GM23248 (cell line): ENCODE measurements around the gene STK38. TPM values are rescaled to one million over a fixed set of nuclear protein-coding genes. Genes with fewer than 3 reads are reported as not detected.

Experiments
- DNase-seq: peaks from one replicate; pipeline ENCODE4 v3.0.0-alpha.2; 2015
- H2AFZ ChIP-seq: fragments of 200-600 bp; sonication (generic); 2 replicates; pipeline ENCODE4 v1.6.1; 2016; ENCODE audit warnings: antibody characterized with exemption
- H3F3A ChIP-seq: fragments of 200-600 bp; sonication (generic); 2 replicates; pipeline ENCODE4 v1.6.1; 2016; ENCODE audit warnings: mild to moderate bottlenecking, antibody characterized with exemption, mixed run types; ENCODE audit not compliant: insufficient read depth
- H3K27ac ChIP-seq: fragments of 200-600 bp; sonication (generic); 2 replicates; pipeline ENCODE4 v1.5.1; 2016; ENCODE audit warnings: mild to moderate bottlenecking
- H3K27me3 ChIP-seq: fragments of 200-600 bp; sonication (generic); replicated peaks from 2 replicates; pipeline ENCODE4 v1.6.1; 2016; ENCODE audit warnings: mild to moderate bottlenecking; ENCODE audit not compliant: insufficient read depth
- H3K36me3 ChIP-seq: fragments of 200-600 bp; sonication (generic); 2 replicates; pipeline ENCODE4 v1.6.1; 2016; ENCODE audit warnings: low read depth, mild to moderate bottlenecking
- H3K4me1 ChIP-seq: fragments of 200-600 bp; sonication (generic); 2 replicates; pipeline ENCODE4 v1.6.1; 2016; ENCODE audit warnings: mild to moderate bottlenecking; ENCODE audit not compliant: insufficient read depth
- H3K4me2 ChIP-seq: fragments of 200-600 bp; sonication (generic); one replicate; pipeline ENCODE4 v1.6.1; 2016; ENCODE audit warnings: mild to moderate bottlenecking; ENCODE audit not compliant: unreplicated experiment
- H3K4me3 ChIP-seq: fragments of 200-600 bp; sonication (generic); 2 replicates; pipeline ENCODE4 v1.5.1; 2016; ENCODE audit warnings: mild to moderate bottlenecking
- H3K79me2 ChIP-seq: fragments of 200-600 bp; sonication (generic); 2 replicates; pipeline ENCODE4 v1.6.1; 2016; ENCODE audit warnings: mild to moderate bottlenecking; ENCODE audit not compliant: insufficient read depth
- H3K9ac ChIP-seq: fragments of 200-600 bp; sonication (generic); 2 replicates; pipeline ENCODE4 v1.6.1; 2016; ENCODE audit warnings: mild to moderate bottlenecking
- H3K9me2 ChIP-seq: fragments of 200-600 bp; sonication (generic); 2 replicates; pipeline ENCODE4 v1.6.1; 2016; ENCODE audit warnings: mixed run types, mild to moderate bottlenecking, moderate library complexity; ENCODE audit not compliant: insufficient read depth
- H3K9me3 ChIP-seq: fragments of 200-600 bp; sonication (generic); one replicate; pipeline ENCODE4 v1.6.1; 2017; ENCODE audit warnings: low read depth
- H4K20me1 ChIP-seq: fragments of 200-600 bp; sonication (generic); 2 replicates; pipeline ENCODE4 v1.6.0; 2016; ENCODE audit not compliant: insufficient read depth
- EZH2 ChIP-seq: fragments of 200-600 bp; sonication (generic); IDR thresholded peaks from 2 replicates; pipeline ENCODE4 v1.6.1; 2018; ENCODE audit warnings: antibody characterized with exemption, mild to moderate bottlenecking; ENCODE audit not compliant: insufficient read depth, poor library complexity, severe bottlenecking
- EZH2phosphoT487 ChIP-seq: fragments of 200-600 bp; sonication (generic); IDR thresholded peaks from 2 replicates; pipeline ENCODE4 v1.6.1; 2018; ENCODE audit warnings: antibody characterized with exemption, moderate library complexity, mild to moderate bottlenecking, low read depth; ENCODE audit not compliant: insufficient read depth
- WGBS, 2 experiments: methylation state at CpG; one replicate each; pipeline ENCODE4 v1.1.6; 2015 to 2017; ENCODE audit warnings: low lambda C conversion rate in 2 of 2, low coverage in 1 of 2; ENCODE audit errors: missing lambda C conversion rate in 2 of 2; 5-methylcytosine and 5-hydroxymethylcytosine counted together
- in situ Hi-C: fragments of 300-500 bp; cut with MboI; formaldehyde crosslinking; loops from 2 replicates; pipeline ENCODE4 v1.15.0; 2020
- polyA plus RNA-seq: library from polyadenylated mRNA; unstranded; fragments of >200 nt; fragmentation: Nextera tagmentation; extraction: Ambion mirVana; gene quantifications from 2 replicates; pipeline ENCODE4 v1.2.1, GENCODE V29; 2016
- total RNA-seq: library from RNA; depleted of rRNA; stranded (reverse); fragments of >200 nt; shearing (Covaris generic); gene quantifications from 2 replicates; pipeline ENCODE4 v1.2.3, GENCODE V29; 2014

Gene STK38
- total and polyA plus RNA-seq, 2 experiments from 2014 or later = 35.6 to 51.1 TPM

DNA sequence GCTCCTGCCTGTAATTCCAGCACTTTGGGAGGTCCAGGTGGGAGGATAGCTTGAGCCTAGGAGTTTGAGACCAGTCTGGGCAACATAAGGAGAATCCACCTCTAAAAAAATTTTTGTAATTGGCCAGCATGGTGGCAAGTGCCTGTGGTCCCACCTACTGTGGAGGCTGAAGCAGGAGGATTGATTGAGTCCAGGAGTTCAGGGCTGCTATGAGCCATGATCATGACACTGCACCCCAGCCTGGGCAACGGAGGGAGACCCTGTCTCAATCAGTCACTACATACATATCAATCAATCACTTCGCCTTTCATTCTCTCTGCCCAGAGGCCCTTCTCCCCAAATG is 1.1 kb upstream of the STK38 start:
- 88 to 98% methylated on average over 2 of the region's 2 CpGs for WGBS, 2 experiments
- in situ Hi-C loops = no loop called here

GRCh38 chr6:36547646-36548400 is 544 bp upstream of the STK38 start:
- Histone ChIP-seq H3F3A (peaks cover 18% of the 10 kb centered on the region), H3K27ac (peak overlapping the region; percentile 77; the same call in 1 of the 2 replicates), H3K4me1 (peaks cover 27% of the 10 kb centered on the region), H3K36me3 (no peaks in the 10 kb centered on the region), H3K27me3 (no peaks in the 10 kb centered on the region), H3K9me3 (no peaks in the 10 kb centered on the region), H3K79me2 (peaks cover 44% of the 10 kb centered on the region), H3K9me2 (no peaks in the 10 kb centered on the region), H3K4me3 (peak overlapping the region; percentile 100), H3K9ac (peak overlapping the region; percentile 91), H3K4me2 (peak overlapping the region; percentile 37), H2AFZ (peak overlapping the region; percentile 91), H4K20me1 (no peaks in the 10 kb centered on the region)
- no peak for TF ChIP-seq EZH2
- TF ChIP-seq EZH2phosphoT487 = no peak
- WGBS, 2 experiments = 58 to 60% methylated on average over 13 of the region's 13 CpGs
- DNase-seq = no peak
- in situ Hi-C loops = no loop called here

More for the DNA sequence above, 1.1 kb upstream of the STK38 start:
- H3K79me2 ChIP-seq = peaks cover 39% of the 10 kb centered on the region
- H3K9me2 ChIP-seq = no peaks in the 10 kb centered on the region
- H3K27me3 ChIP-seq = no peaks in the 10 kb centered on the region
- TF ChIP-seq EZH2phosphoT487 (no peak), EZH2 (no peak)
- H3K36me3 ChIP-seq = no peaks in the 10 kb centered on the region
- no peak overlapping the region for H3K27ac ChIP-seq
- no peak overlapping the region; the same call in 1 of the 2 replicates for H2AFZ ChIP-seq
- no peak for DNase-seq
- no peaks in the 10 kb centered on the region for H4K20me1 ChIP-seq
- H3K4me1 ChIP-seq = peaks cover 25% of the 10 kb centered on the region
- H3F3A ChIP-seq = peaks cover 18% of the 10 kb centered on the region
- H3K9ac ChIP-seq = no peak overlapping the region
- H3K4me3 ChIP-seq = no peak overlapping the region
- no peaks in the 10 kb centered on the region for H3K9me3 ChIP-seq
- H3K4me2 ChIP-seq = no peak overlapping the region

GRCh38 chr6:36546308-36546919 is 865 bp downstream of the STK38 start:
- DNase-seq = peak; percentile 69

DNA sequence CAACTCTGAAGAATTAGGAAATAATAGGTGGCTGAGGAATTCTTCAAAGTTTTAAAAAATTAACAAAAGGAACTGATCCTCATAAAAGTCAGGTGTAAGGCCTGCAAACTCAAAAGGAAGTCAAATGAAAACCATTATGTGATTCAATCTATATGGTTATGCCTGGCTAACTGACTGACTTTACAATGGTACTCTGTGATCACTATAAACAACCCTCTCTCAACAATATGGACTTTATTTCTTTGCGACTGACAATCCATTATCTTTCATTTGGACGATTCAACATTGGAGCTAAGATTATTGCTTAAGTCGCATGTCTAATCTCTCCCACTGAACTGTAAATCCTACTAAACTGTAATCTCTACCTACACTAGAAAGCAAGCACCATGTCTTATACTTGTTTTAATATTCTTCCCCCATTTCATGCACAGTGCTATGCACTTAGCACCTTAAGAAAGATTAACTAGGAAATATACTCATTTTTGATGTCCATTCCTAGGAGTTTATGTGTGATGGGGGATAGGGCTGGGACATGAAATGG is 1.4 kb downstream of the STK38 start:
- Histone ChIP-seq H3K36me3 (peaks cover 7% of the 10 kb centered on the region; the same call in 1 of the 2 replicates), H3K4me2 (peak overlapping the region; percentile 99), H3K4me3 (peak overlapping the region; percentile 100), H3K27me3 (no peaks in the 10 kb centered on the region), H3K9ac (peak overlapping the region; percentile 91), H3K27ac (peak overlapping the region; percentile 77), H3K9me2 (no peaks in the 10 kb centered on the region), H3K79me2 (peaks cover 64% of the 10 kb centered on the region), H4K20me1 (no peaks in the 10 kb centered on the region), H2AFZ (peak overlapping the region; percentile 91), H3K4me1 (peaks cover 33% of the 10 kb centered on the region), H3F3A (peaks cover 18% of the 10 kb centered on the region), H3K9me3 (no peaks in the 10 kb centered on the region)
- 2 to 4% methylated on average over 3 of the region's 3 CpGs for WGBS, 2 experiments
- peak; percentile 25 for DNase-seq
- in situ Hi-C loops = no loop called here
- TF ChIP-seq EZH2 = no peak

More at GRCh38 chr6:36546308-36546919, 865 bp downstream of the STK38 start:
- H3K36me3 ChIP-seq = peaks cover 3% of the 10 kb centered on the region; the same call in 1 of the 2 replicates
- H3K9me2 ChIP-seq = no peaks in the 10 kb centered on the region
- no peaks in the 10 kb centered on the region for H3K27me3 ChIP-seq
- TF ChIP-seq EZH2phosphoT487 = no peak
- TF ChIP-seq EZH2 = no peak
- in situ Hi-C loops = no loop called here
- peak overlapping the region; percentile 91 for H2AFZ ChIP-seq
- H3K27ac ChIP-seq = peak overlapping the region; percentile 77
- peaks cover 33% of the 10 kb centered on the region for H3K4me1 ChIP-seq
- peaks cover 59% of the 10 kb centered on the region for H3K79me2 ChIP-seq
- peaks cover 18% of the 10 kb centered on the region for H3F3A ChIP-seq
- peak overlapping the region; percentile 100 for H3K4me3 ChIP-seq
- H3K9me3 ChIP-seq = no peaks in the 10 kb centered on the region
- H3K9ac ChIP-seq = peak overlapping the region; percentile 91
- peak overlapping the region; percentile 99 for H3K4me2 ChIP-seq
- no peaks in the 10 kb centered on the region for H4K20me1 ChIP-seq
- WGBS, 2 experiments = 0 to 1% methylated on average over 15 of the region's 15 CpGs
